Uterus (tissue), 4 donors: ENCODE measurements around the gene FMN1. TPM values are rescaled to one million over a fixed set of nuclear protein-coding genes. Genes with fewer than 3 reads are reported as not detected.

Source experiments
- DNase-seq, 2 donors: peaks; one replicate each; pipeline ENCODE4 v3.0.0-alpha.2; 2019 to 2020
- H3K27ac ChIP-seq, 2 donors: fragments of 200-600 bp; sonication (generic); 1 replicate in 1 of 2; 2 replicates in 1 of 2; pipeline ENCODE4 v1.5.1; 2016 to 2018
- H3K27me3 ChIP-seq, 2 donors: fragments of 200-600 bp; sonication (generic); one replicate each; pipeline ENCODE4 v1.5.1; 2018 to 2019; ENCODE audit warnings: control low read depth in 1 of 2
- H3K36me3 ChIP-seq, 2 donors: fragments of 200-600 bp; sonication (generic); one replicate each; pipeline ENCODE4 v1.5.1; 2019; ENCODE audit warnings: control low read depth in 1 of 2
- H3K4me1 ChIP-seq, 2 donors: fragments of 200-600 bp; sonication (generic); one replicate each; pipeline ENCODE4 v1.5.1; 2018 to 2019; ENCODE audit warnings: control low read depth in 1 of 2
- H3K4me3 ChIP-seq, 2 donors: fragments of 200-600 bp; sonication (generic); 1 replicate in 1 of 2; 2 replicates in 1 of 2; pipeline ENCODE4 v1.5.1; 2018 to 2019; ENCODE audit warnings: mild to moderate bottlenecking in 1 of 2
- H3K9me3 ChIP-seq, 2 donors: fragments of 200-600 bp; sonication (generic); one replicate each; pipeline ENCODE4 v1.5.1; 2019; ENCODE audit warnings: control low read depth in 1 of 2
- POLR2A ChIP-seq, 2 donors: fragments of 450-650 bp; IDR thresholded peaks; one replicate each; pipeline ENCODE4 v1.6.1; 2016; ENCODE audit warnings: antibody characterized with exemption in 2 of 2, mild to moderate bottlenecking in 1 of 2, moderate library complexity in 1 of 2
- intact Hi-C: fragments of 100-400 bp; cut with DNase I; formaldehyde crosslinking; loops from one replicate; pipeline ENCODE4 v1.15.1; 2023; ENCODE audit warnings: low total_unique reads
- total RNA-seq, 4 donors: library from RNA; depleted of rRNA in 3 of 4; stranded (reverse); fragments of >200 nt in 3 of 4; gene quantifications; one replicate each; pipeline versions ENCODE4 v1.1.0 to v1.2.4, GENCODE V29; 2014 to 2023
- TF ChIP-seq, protein P1 (sequence below), 4 experiments: fragments of 200-600 bp in 2 of 4; fragments of 450-650 bp in 2 of 4; sonication (generic) in 2 of 4; IDR thresholded peaks; one replicate each; pipeline ENCODE4 v1.5.1; 2016 to 2019; ENCODE audit warnings: antibody characterized with exemption in 4 of 4, mild to moderate bottlenecking in 2 of 4, moderate library complexity in 1 of 4
- donor health status: DM: yes; HTN: yes; CAD: no.

FMN1 gene
- total RNA-seq, 4 donors from 2014 or later = 1.3 to 9.3 (median 5.0) TPM

DNA sequence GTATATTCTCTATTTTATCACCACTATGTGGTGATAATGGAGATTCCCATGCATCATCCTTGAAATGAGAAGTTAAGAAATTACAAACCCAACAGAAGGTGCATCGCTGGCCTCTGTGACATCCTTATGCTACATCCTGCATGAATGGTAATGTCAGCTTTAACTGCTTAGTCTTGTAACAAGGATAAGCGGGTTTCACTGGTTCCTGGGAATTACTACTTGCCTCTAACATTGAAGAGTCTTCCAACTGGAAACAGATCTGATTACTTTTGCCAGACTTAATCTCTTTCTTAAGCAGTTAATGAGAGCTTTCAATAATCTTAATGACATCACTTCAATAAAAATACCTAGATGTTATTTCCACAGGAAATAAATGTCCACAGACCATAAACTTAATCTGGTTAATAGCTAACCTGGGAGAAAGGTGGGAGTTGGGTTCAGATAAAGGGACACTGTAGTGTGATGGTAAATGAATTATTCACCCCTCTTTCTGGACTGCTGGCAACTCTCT, 44.0 kb downstream of the FMN1 start:
- Histone ChIP-seq H3K4me1 (no peaks in the 10 kb centered on the region), H3K36me3 (no peaks in the 10 kb centered on the region), H3K9me3 (no peaks in the 10 kb centered on the region), H3K4me3 (no peak overlapping the region), H3K27me3 (no peaks in the 10 kb centered on the region), H3K27ac (no peak overlapping the region)
- TF ChIP-seq, protein P1, sequence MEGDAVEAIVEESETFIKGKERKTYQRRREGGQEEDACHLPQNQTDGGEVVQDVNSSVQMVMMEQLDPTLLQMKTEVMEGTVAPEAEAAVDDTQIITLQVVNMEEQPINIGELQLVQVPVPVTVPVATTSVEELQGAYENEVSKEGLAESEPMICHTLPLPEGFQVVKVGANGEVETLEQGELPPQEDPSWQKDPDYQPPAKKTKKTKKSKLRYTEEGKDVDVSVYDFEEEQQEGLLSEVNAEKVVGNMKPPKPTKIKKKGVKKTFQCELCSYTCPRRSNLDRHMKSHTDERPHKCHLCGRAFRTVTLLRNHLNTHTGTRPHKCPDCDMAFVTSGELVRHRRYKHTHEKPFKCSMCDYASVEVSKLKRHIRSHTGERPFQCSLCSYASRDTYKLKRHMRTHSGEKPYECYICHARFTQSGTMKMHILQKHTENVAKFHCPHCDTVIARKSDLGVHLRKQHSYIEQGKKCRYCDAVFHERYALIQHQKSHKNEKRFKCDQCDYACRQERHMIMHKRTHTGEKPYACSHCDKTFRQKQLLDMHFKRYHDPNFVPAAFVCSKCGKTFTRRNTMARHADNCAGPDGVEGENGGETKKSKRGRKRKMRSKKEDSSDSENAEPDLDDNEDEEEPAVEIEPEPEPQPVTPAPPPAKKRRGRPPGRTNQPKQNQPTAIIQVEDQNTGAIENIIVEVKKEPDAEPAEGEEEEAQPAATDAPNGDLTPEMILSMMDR (IDR thresholded peaks at IDR 0.05) = no peak
- no peak for TF ChIP-seq POLR2A (IDR thresholded peaks at IDR 0.05)
- no peak for DNase-seq
- intact Hi-C loops = no loop called here

DNA sequence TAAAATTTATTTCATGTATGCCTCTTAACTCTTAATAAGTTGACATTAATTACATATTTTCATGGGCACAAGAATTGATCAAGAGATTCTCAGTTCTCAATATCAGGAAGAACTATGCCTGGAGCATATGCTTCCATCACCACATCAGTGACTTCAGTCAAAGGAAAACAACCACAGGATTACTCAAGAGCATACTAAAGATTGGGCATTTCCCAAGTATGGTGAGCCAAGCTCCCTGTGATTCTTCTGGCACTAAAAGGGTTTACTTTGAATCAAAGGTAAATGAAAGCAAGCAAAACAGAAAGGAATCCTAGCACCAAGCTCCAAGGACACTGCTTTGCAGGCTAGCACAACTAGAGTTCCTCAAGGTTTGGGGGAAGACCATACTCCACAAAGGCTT, 44.6 kb downstream of the FMN1 start:
- H3K36me3 ChIP-seq = no peaks in the 10 kb centered on the region
- H3K27me3 ChIP-seq = no peaks in the 10 kb centered on the region
- no peaks in the 10 kb centered on the region for H3K4me1 ChIP-seq
- TF ChIP-seq, protein P1 (IDR thresholded peaks at IDR 0.05) = no peak
- no peak for TF ChIP-seq POLR2A (IDR thresholded peaks at IDR 0.05)
- intact Hi-C loops = no loop called here
- DNase-seq = no peak
- no peak overlapping the region for H3K4me3 ChIP-seq
- H3K27ac ChIP-seq = no peak overlapping the region
- no peaks in the 10 kb centered on the region for H3K9me3 ChIP-seq

DNA sequence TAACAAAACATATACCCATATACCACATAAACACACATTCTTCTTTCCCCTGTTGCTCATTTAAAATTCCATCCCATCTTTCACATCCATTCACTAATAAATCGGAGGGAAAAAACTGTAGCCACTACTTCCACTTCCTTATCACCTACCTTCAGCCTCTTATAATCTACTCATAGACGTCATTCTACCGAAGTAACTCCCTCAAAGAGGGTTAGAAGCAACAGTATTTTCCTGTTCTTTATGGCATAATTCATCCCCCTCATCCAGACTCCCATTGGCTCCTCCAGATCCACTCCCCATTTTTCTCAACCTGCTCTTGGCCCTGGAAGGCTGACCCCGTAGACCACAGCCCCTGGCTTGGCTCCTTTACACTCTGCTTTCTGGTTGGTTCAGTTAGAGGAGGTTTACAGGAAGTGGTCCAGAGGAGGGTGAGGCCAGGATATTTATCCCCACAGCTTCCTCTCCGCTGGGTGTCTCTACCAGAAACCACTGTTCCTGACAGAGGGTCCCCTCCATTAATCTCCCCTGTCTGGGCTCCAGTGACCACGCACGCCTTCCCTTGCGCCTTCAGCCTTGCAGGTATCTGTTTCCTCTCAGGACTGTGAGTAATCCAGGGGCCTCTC, 46.3 kb downstream of the FMN1 start:
- TF ChIP-seq, protein P1 (IDR thresholded peaks at IDR 0.05) = no peak
- TF ChIP-seq POLR2A (IDR thresholded peaks at IDR 0.05) = no peak
- H3K9me3 ChIP-seq = no peaks in the 10 kb centered on the region
- no peak overlapping the region for H3K27ac ChIP-seq
- intact Hi-C loops = no loop called here
- H3K4me3 ChIP-seq = no peak overlapping the region
- no peaks in the 10 kb centered on the region for H3K27me3 ChIP-seq
- no peaks in the 10 kb centered on the region for H3K36me3 ChIP-seq
- DNase-seq = no peak
- no peaks in the 10 kb centered on the region for H3K4me1 ChIP-seq

DNA sequence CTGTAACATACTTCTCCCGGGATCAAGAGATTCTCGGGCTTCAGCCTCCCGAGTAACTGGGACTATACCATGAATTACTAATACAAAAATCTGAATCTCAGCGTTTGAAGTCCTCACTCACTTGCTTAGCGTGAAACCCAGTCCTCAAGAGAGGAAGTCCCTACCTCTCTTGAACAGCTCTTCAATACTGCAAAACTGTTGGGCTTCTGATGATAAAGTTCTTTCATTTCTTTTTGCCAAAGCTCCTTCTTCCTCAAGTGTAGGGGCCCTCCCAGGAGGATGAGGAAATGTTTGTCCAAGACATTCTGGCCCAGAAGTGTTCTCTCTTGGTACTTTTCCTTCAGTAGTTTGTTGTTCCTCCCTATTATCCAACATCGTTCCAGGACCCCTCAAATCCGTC, 48.5 kb downstream of the FMN1 start:
- intact Hi-C loops = no loop called here
- Histone ChIP-seq H3K4me3 (no peak overlapping the region), H3K27ac (no peak overlapping the region), H3K27me3 (no peaks in the 10 kb centered on the region), H3K9me3 (no peaks in the 10 kb centered on the region), H3K4me1 (no peaks in the 10 kb centered on the region), H3K36me3 (no peaks in the 10 kb centered on the region)
- no peak for DNase-seq
- TF ChIP-seq, protein P1 (IDR thresholded peaks at IDR 0.05) = no peak

DNA sequence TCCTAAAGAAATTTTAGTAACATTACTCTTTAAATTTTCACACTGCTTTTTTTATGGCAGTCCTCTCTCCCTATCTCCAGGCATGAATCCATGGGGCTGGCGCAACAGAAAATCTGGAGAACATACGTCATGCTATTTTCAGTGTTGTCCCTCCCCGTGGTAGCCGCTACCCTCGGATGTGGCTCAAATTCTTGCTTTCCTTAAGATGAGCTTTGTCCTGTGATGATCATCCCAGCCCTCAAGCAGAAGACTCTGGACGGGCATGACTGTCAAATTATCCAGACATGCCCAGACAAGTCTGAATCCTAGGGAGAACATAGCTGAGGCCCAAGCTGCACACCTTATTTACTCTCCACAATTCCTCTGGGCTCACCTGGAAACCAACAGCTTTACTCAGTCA, 49.1 kb downstream of the FMN1 start:
- TF ChIP-seq, protein P1 (IDR thresholded peaks at IDR 0.05) = no peak
- TF ChIP-seq POLR2A (IDR thresholded peaks at IDR 0.05) = no peak
- H3K27ac ChIP-seq = no peak overlapping the region
- no peaks in the 10 kb centered on the region for H3K27me3 ChIP-seq
- no peaks in the 10 kb centered on the region for H3K9me3 ChIP-seq
- no peak overlapping the region for H3K4me3 ChIP-seq
- H3K36me3 ChIP-seq = no peaks in the 10 kb centered on the region
- intact Hi-C loops = no loop called here
- no peak for DNase-seq
- no peaks in the 10 kb centered on the region for H3K4me1 ChIP-seq
